Right lobe of liver (tissue), 4 donors: ENCODE results near the gene SLC9A7.

Experiments used
- POLR2A ChIP-seq: fragments of 450-650 bp; IDR thresholded peaks from one replicate; pipeline ENCODE4 v1.6.1; 2017; ENCODE audit warnings: antibody characterized with exemption, mild to moderate bottlenecking
- TF ChIP-seq, protein P1 (sequence below), 4 donors: fragments of 200-600 bp in 3 of 4; fragments of 450-650 bp in 1 of 4; IDR thresholded peaks; one replicate each; pipeline versions ENCODE4 v1.5.1 to v1.8.0; 2016 to 2022; ENCODE audit warnings: antibody characterized with exemption in 4 of 4, mild to moderate bottlenecking in 2 of 4
- donor health status: DM: no; HTN: no; CAD: no.
- donor health status: DM: no; HTN: no; CAD: no.
- donor health status: DM: no; HTN: yes; CAD: no.

- TF ChIP-seq, protein P1, sequence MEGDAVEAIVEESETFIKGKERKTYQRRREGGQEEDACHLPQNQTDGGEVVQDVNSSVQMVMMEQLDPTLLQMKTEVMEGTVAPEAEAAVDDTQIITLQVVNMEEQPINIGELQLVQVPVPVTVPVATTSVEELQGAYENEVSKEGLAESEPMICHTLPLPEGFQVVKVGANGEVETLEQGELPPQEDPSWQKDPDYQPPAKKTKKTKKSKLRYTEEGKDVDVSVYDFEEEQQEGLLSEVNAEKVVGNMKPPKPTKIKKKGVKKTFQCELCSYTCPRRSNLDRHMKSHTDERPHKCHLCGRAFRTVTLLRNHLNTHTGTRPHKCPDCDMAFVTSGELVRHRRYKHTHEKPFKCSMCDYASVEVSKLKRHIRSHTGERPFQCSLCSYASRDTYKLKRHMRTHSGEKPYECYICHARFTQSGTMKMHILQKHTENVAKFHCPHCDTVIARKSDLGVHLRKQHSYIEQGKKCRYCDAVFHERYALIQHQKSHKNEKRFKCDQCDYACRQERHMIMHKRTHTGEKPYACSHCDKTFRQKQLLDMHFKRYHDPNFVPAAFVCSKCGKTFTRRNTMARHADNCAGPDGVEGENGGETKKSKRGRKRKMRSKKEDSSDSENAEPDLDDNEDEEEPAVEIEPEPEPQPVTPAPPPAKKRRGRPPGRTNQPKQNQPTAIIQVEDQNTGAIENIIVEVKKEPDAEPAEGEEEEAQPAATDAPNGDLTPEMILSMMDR (IDR thresholded peaks at IDR 0.05), result peak; percentile 76 to 90 (median 86)
- no peak for TF ChIP-seq POLR2A
These were observed 37.8 kb upstream of the SLC9A7 start for GRCh38 chrX:46796574-46797191.
